HEK293T (cell line): ENCODE results near the gene TMEM192.
"Not testable (repeated sequence)": the region's sequence is repeated elsewhere in the genome, so short reads cannot be mapped to it uniquely, and the experiment has no call there.

ENCODE experiments used
- CTCF ChIA-PET: fragments of 350-600 bp; formaldehyde crosslinking; extraction: SDS; loops from one replicate; lab custom pipeline; 2021; ENCODE audit warnings: antibody characterized with exemption, inconsistent platforms; lab: Yijun Ruan, JAX
- POLR2A ChIA-PET: fragments of 350-600 bp; formaldehyde crosslinking; extraction: SDS; loops from one replicate; lab custom pipeline; 2020; ENCODE audit warnings: antibody characterized with exemption, inconsistent platforms; lab: Yijun Ruan, JAX
- DNase-seq: peaks from one replicate; pipeline ENCODE4 v3.0.0; 2012; ENCODE audit warnings: mixed read lengths; ENCODE audit errors: extremely low spot score
- ARNT ChIP-seq: fragments of 450-650 bp; IDR thresholded peaks from 2 replicates; pipeline ENCODE4 v1.6.1; 2017; ENCODE audit warnings: mild to moderate bottlenecking
- BHLHE40 ChIP-seq: fragments of 450-650 bp; IDR thresholded peaks from 2 replicates; pipeline ENCODE4 v1.6.1; 2016; ENCODE audit warnings: mild to moderate bottlenecking, moderate library complexity, borderline replicate concordance
- CTBP1 ChIP-seq: fragments of 450-650 bp; IDR thresholded peaks from 2 replicates; pipeline ENCODE4 v1.6.1; 2016; ENCODE audit warnings: borderline replicate concordance
- ELF4 ChIP-seq: fragments of 450-650 bp; IDR thresholded peaks from 2 replicates; pipeline ENCODE4 v1.6.1; 2017; ENCODE audit warnings: antibody characterized with exemption
- FOXA1 ChIP-seq: fragments of 450-650 bp; IDR thresholded peaks from 2 replicates; pipeline ENCODE4 v1.6.1; 2016; ENCODE audit warnings: mild to moderate bottlenecking
- FOXK2 ChIP-seq: fragments of 450-650 bp; IDR thresholded peaks from 2 replicates; pipeline ENCODE4 v1.6.1; 2016; ENCODE audit warnings: mild to moderate bottlenecking
- FOXM1 ChIP-seq: fragments of 450-650 bp; IDR thresholded peaks from 2 replicates; pipeline ENCODE4 v1.6.1; 2017; ENCODE audit warnings: mild to moderate bottlenecking, borderline replicate concordance
- HDGF ChIP-seq: fragments of 450-650 bp; IDR thresholded peaks from 2 replicates; pipeline ENCODE4 v1.6.1; 2017; ENCODE audit warnings: antibody characterized with exemption, borderline replicate concordance
- L3MBTL2 ChIP-seq: fragments of 450-650 bp; conservative IDR thresholded peaks from 2 replicates; pipeline ENCODE4 v1.6.1; 2016; ENCODE audit warnings: mild to moderate bottlenecking
- LEF1 ChIP-seq: fragments of 450-650 bp; IDR thresholded peaks from 2 replicates; pipeline ENCODE4 v1.6.1; 2017; ENCODE audit warnings: mild to moderate bottlenecking, borderline replicate concordance
- NFRKB ChIP-seq: fragments of 450-650 bp; IDR thresholded peaks from 2 replicates; pipeline ENCODE4 v1.6.1; 2016; ENCODE audit warnings: mild to moderate bottlenecking, moderate library complexity
- SP1 ChIP-seq: fragments of 450-650 bp; IDR thresholded peaks from 2 replicates; pipeline ENCODE4 v1.6.1; 2017
- SUZ12 ChIP-seq: fragments of 450-650 bp; IDR thresholded peaks from 2 replicates; pipeline ENCODE4 v1.6.1; 2016; ENCODE audit warnings: mild to moderate bottlenecking
- TARDBP ChIP-seq: fragments of 450-650 bp; IDR thresholded peaks from 2 replicates; pipeline ENCODE4 v1.6.1; 2016
- ZNF384 ChIP-seq: fragments of 450-650 bp; IDR thresholded peaks from 2 replicates; pipeline ENCODE4 v1.6.1; 2016
- TF ChIP-seq, protein P1 (sequence below): fragments of 450-650 bp; IDR thresholded peaks from 2 replicates; pipeline ENCODE4 v1.6.1; 2016

TMEM192 gene

DNA sequence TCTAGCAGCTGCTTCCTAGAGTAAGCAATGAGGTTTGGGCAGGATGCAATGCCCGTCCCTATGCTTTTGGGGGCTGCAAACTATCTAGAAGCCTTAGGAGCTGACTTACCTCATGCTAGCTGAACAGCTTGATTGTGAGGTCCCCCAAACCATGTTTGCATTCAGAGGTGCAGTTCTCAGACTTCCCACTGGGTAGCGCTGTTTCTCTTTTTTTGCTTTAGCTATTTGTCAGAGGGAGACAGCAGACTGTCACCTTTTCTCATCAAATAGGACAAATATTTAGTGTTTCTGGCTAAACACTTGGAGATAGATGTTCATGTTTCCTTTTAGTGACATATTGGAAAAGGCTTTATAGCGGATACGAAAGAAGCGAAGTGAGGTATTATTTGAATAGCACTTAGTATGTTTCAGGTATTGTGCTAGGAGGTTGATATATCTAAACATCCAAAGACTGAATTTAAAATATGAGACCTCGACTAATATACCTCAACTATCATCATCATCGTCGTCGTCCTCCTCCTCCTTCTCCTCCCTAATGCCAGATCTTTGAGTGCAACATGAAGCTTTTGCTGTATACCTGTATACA, 18.7 kb upstream of the TMEM192 start:
- ChIA-PET CTCF (interaction anchor here (0.6 to 1.7 kb wide), 28 partner anchors 9 to 482 kb away, joined by 3 to 17 read pairs (median 4); partner anchors contain the start of genes MSMO1 and TMEM192), POLR2A (interaction anchor here (1.0 to 1.1 kb wide), 2 partner anchors 19 to 196 kb away, joined by 3 to 4 read pairs; partner anchors contain the start of genes MSMO1 and TMEM192)
- DNase-seq: peak; percentile 58
- TF ChIP-seq, protein P1, sequence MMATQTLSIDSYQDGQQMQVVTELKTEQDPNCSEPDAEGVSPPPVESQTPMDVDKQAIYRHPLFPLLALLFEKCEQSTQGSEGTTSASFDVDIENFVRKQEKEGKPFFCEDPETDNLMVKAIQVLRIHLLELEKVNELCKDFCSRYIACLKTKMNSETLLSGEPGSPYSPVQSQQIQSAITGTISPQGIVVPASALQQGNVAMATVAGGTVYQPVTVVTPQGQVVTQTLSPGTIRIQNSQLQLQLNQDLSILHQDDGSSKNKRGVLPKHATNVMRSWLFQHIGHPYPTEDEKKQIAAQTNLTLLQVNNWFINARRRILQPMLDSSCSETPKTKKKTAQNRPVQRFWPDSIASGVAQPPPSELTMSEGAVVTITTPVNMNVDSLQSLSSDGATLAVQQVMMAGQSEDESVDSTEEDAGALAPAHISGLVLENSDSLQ: peak; percentile 37; the same call in 1 of the 2 replicates
- TF ChIP-seq ZNF384: no peak

DNA sequence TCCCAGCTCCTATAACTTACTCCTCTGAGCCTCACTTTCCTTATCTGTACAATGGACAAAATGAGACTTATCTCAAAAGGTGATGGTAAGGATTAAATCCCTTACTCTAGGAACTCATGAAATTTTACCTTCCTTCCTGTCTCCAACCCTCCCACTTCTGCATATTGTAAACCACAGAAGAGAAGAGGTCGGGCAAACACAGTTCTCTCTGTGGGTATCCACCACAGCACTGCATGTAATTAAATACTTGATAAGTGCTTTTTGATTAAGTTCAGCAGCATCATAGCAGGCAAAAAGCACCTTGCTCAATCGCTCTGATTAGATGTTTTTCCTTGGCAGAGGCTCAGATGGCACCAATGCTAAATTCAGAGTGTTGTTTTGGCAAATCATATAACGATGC, 17.3 kb upstream of the TMEM192 start:
- DNase-seq: no peak
- ChIA-PET CTCF (interaction anchor here (0.7 kb wide), 1 partner anchor 8 kb away, joined by 3 read pairs; no protein-coding TSS in a partner anchor), POLR2A (no interaction called here)
- TF ChIP-seq NFRKB (no peak), SP1 (no peak), CTBP1 (no peak), ELF4 (no peak), TARDBP (no peak), BHLHE40 (no peak), HDGF (no peak), LEF1 (no peak), L3MBTL2 (no peak), FOXA1 (no peak)
- TF ChIP-seq, protein P1: no peak

DNA sequence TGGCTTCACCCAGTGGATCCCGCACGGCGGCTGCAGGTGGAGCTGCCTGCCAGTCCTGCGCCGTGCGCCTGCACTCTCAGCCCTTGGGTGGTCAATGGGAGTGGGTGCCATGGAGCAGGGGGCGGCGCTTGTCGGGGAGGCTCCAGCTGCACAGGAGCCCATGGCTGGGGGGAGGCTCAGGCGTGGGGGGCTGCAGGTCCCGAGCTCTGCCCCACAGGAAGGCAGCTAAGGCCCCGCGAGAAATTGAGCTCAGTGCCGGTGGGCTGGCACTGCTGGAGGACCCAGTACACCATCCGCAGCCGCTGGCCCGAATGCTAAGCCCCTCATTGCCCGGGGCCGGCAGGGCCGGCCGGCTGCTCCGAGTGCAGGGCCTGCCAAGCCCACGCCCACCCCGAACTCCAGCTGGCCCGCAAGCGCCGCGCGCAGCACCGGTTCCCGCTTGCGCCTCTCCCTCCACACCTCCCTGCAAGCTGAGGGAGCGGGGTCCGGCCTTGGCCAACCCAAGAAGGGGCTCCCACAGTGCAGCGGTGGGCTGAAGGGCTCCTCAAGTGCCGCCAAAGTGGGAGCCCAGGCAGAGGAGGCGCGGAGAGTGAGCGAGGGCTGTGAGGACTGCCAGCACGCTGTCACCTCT, 13.3 kb upstream of the TMEM192 start:
- ChIA-PET POLR2A (interaction anchor here (0.9 kb wide), 1 partner anchor 14 kb away, joined by 4 read pairs; the partner anchor contains the start of gene TMEM192), CTCF (interaction anchor here (1.0 kb wide), 1 partner anchor 259 kb away, joined by 3 read pairs; no protein-coding TSS in a partner anchor)
- DNase-seq: not testable (repeated sequence)

DNA sequence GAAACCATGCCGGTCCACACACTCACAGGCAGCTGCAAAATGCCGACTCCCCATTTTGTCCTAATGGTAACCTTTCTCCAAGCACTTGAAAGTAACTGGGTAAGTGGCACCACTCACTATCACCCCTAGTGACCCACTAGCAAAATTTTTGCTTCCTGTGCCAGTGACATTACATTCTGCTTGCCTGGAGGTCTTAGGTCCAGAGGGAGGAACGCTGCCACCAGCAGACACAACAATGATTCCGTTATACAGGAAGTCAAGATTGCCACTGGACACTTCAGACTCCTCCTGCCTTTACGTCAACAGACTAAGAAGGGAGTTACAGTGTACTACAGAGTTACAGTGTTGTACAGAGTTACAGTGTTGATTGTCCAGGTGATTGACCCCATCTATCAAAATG, 11.8 kb upstream of the TMEM192 start:
- no peak for DNase-seq
- TF ChIP-seq SP1 (no peak), BHLHE40 (no peak), HDGF (no peak), ELF4 (no peak), CTBP1 (no peak), TARDBP (no peak), FOXA1 (no peak), L3MBTL2 (no peak), ZNF384 (no peak), ARNT (no peak), NFRKB (no peak), FOXM1 (no peak), LEF1 (no peak), SUZ12 (no peak), FOXK2 (no peak)
- TF ChIP-seq, protein P1: no peak
- ChIA-PET POLR2A (no interaction called here), CTCF (no interaction called here)

DNA sequence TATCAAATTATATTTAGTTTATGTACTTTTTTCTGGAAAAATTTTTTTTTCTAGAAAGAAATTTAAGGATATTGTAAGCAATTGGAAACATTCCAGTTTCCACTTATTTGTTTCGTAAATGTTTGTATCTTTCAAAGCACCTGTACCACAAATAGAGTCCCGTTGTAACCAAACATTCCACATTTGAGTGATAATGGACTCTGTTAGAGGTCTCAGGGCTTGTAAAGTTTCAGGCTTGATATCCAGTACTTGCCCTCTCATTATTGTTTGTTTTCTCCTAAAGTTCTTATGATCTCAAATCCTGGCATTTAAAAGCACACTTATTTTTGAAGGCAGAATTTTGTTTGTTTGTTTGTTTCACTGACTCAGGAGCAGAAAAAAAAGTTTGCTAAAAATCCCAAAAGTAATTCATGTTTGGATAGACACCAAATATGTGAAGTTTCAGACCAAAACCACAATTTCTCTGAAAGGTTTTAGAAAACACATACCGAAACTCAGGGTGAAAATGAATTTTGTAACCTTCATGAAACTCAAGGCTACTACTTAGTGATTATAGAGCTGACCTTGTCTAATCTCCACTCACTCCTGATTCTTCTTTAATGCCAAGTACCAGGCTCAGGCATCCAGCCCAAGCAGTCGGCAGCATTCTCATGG, 5.7 kb upstream of the TMEM192 start:
- POLR2A ChIA-PET: no interaction called here
- CTCF ChIA-PET: interaction anchor here (1.6 kb wide), 1 partner anchor 13 kb away, joined by 5 read pairs; no protein-coding TSS in a partner anchor
- DNase-seq: no peak
- TF ChIP-seq BHLHE40: no peak
- no peak for TF ChIP-seq L3MBTL2
- TF ChIP-seq, protein P1: no peak
- no peak for TF ChIP-seq SUZ12
- TF ChIP-seq ARNT: no peak
- TF ChIP-seq LEF1: no peak
- TF ChIP-seq SP1: no peak
- TF ChIP-seq FOXK2: no peak
- TF ChIP-seq HDGF: no peak
- TF ChIP-seq CTBP1: no peak
- TF ChIP-seq ZNF384: no peak

DNA sequence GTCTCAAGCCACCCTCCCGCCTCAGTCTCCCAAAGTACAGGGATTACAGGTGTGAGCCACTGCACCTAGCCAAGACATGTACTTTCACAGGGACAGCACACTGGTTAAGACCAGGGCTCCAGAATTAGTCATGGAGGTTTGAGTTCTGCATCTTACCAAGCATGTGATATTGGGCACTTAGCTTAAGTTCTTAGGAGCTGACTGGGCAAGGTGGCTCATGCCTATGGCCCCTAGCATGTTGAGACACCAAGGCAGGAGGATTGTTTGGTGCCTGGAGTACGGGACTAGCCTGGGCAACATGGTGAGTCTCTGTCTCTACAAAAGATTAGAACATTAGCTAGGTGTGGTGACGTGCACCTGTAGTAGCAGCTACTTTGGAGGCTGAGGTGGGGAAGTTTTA, 2.6 kb upstream of the TMEM192 start:
- DNase-seq: no peak
- POLR2A ChIA-PET: no interaction called here
- CTCF ChIA-PET: no interaction called here
- no peak for TF ChIP-seq ARNT
